Measurements from ENCODE around the gene WNT6.
"Not testable (repeated sequence)": the region's sequence is repeated elsewhere in the genome, so short reads cannot be mapped to it uniquely, and the experiment has no call there.

The WNT6 gene

GRCh38 chr2:218831378-218831990 lies 28.1 kb upstream of the WNT6 start, which contains the start of gene PRKAG3:
Gene PRKAG3, minus strand, starts transcription at chr2:218831803.
- DNase-seq: no peak

GRCh38 chr2:218832081-218832480 lies 27.5 kb upstream of the WNT6 start:
- DNase-seq: no peak

DNA sequence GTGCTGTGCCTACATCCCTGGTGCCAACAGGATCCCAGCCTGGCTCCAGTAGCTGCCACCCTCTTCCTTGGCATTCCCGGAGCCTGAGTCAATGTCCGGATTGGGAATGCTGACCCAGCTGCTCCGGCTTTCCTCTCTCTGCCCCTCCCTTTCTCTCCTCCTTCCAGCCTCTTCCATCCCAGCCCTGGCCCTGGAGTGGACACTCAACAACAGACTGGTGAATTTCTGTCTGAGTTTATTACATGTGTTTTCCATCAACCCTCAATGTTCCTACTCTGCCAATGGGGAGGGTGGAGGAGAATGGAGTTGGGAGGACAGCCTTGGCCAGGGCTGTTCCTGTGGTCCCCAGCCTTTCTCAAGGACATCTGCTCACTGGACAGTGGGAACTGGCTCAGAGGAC lies 27.1 kb upstream of the WNT6 start:
- DNase-seq: no peak

DNA sequence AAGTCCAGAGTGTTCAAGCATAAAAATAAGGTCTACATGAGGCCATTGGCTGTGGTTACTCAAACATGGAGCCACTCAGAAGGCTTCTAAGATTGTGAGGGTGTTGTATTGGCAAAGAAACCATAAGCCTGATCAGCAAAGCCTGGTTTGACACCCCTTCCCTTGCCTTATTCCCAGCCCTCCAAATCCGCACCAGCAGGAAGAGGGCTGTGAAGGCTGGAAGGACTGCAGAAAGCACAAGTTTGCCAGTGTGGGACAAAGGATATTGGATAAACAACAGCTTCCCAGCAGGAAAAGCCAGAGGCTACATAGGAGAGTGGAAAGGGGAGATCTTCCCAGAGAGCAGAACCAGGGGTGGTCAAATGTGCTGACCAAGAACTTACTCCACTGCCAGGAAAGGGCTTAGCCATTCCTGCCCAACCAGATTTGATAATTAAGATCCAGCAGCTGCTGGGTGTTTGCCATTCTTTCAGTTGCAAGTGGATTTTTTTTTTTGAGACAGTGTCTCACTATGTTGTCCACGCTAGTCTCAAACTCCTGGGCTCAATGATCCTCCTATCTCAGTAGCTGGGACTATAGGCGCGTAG lies 26.5 kb upstream of the WNT6 start:
- no peak for DNase-seq

GRCh38 chr2:218834685-218835084 lies 24.9 kb upstream of the WNT6 start:
- no peak for DNase-seq

GRCh38 chr2:218837495-218837894 lies 22.1 kb upstream of the WNT6 start:
- no peak for DNase-seq

GRCh38 chr2:218839430-218839829 lies 20.2 kb upstream of the WNT6 start:
- no peak for DNase-seq

DNA sequence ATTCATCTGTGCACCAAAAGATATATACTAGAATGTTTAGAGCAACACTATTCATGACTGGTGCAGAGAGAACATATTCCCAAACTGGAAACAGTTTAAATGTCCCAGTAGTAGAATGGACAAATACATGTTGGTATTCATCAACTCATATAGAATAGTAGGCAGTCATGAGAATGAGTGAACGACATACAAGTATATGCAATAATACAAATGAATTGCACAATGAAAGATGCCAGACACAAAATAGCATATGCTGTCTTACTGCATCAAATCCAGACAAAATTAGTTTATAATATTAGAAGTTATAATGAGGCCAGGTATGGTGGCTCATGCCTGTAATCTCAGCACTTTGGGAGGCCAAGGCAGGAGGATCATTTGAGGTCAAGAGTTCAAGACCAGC lies 19.7 kb upstream of the WNT6 start:
- no peak for DNase-seq

GRCh38 chr2:218844334-218844733 lies 15.3 kb upstream of the WNT6 start:
- not testable (repeated sequence) for DNase-seq

DNA sequence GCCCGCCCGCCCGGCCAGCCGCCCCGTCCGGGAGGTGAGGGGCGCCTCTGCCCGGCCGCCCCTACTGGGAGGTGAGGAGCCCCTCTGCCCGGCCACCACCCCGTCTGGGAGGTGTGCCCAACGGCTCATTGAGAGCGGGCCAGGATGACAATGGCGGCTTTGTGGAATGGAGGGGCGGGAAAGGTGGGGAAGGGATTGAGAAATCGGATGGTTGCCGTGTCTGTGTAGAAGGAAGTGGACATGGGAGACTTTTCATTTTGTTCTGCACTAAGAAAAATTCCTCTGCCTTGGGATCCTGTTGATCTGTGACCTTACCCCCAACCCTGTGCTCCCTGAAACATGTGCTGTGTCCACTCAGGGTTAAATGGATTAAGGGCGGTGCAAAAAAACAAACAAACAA lies 12.6 kb upstream of the WNT6 start:
- DNase-seq: not testable (repeated sequence)

DNA sequence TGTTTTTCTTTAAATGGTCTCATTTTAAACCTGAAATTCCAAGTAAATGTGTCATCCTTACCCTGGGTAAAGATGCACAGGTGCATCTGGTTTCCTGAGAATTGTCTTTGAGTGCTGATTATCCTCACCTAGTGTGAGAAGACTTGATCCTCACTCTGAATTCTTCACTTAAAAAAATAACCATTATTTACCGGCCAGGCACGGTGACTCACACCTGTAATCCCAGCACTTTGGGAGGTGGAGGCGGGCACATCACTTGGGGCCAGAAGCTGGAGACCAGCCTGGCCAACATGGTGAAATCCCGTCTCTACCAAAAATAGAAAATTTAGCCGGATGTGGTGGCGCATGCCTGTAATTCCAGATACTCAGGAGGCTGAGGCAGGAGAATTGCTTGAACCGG lies 9.9 kb upstream of the WNT6 start:
- no peak for DNase-seq

DNA sequence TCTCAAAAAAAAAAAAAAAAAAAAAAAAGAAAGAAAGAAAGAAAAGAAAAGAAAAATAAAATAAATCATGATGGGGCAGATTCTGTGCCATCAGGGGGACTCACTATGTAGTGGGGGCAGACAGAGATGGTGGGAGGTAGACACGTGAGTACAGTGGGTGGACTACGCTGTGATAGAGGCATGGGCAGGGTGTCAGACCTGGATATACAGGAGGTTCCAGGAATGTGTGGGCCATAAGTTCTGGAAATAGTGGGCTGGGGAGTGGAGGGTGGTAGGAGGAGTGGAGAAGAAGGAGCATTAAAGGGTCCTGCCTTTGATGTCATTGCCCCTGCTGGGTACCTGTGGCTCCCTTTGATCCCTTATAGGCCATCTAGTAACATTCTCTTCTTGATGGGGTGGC lies 8.8 kb upstream of the WNT6 start:
- no peak for DNase-seq

DNA sequence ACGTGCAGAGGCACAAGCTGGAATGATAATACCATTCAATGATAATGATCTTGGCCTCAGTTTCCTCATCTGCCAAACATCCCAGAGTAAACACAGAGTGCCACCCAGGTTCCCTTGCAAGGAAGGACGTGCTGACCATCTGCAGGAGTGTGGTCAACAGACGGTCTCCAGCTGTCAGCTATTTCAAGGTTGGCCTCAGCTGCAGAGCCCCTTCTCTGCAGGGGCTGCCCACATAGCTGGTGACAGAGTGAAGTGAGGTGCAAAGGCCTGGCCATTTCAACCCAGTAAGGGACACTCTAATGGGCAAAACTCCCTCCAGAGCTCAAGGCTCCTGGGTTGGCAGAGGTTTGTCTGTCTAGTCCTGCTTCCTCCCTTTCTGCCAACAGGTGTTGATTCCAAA lies 8.3 kb upstream of the WNT6 start:
- no peak for DNase-seq

DNA sequence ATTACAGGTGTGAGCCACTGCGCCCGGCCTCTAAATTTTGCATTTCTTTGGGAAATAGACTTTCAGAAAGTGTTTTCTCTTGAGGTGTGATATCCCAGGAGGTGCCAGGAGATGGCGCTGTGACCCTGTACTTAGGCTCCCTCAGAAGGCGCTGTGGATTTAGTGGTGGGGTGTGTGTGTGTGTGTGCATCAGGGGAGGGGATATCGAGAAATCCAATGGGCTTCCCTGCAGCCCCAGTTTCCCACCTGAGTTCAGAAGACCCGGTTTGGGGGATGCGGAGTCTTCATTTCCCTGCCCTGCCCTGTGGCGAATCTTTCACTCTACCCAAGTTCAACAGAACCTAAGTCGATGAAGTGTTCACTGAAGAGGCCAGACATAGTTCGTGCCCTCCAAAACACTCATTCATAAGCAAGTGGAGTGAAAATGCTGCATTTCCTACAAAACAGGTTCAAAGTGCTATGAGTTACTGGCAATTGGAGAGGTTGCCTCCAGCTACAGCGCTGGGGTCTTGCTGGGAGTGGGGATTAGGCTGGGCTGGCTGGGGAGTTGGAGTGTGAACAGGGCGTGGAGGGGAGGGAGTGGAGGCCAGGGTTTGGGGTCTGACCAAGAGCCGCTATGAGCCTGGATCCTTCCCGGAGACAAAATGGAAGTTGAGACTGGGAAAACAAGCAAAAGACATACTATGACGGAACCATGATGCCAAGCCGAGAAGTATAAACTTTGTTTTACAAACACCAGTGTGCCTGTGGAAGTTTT lies 6.5 kb upstream of the WNT6 start:
- DNase-seq: peak; percentile 67

DNA sequence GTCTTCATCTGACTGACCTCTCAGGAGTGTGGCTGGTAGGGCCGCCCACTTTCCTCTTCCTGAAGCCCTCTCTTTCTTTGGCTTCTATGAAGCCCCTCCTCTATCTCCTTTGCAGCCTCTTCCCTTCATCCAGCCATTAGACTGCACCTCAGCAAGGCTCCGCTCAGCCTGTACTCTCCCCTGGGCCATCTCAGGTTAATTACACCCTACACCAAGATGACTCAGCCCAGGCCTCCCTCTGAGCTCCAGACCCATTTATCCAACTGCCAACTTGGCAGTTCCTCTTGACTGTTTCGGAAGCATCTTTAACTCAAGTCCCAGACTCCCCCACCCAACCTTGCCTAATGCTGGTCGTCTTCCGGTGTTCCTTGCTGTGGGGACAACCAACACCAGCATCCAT lies 5.8 kb upstream of the WNT6 start:
- DNase-seq: no peak

DNA sequence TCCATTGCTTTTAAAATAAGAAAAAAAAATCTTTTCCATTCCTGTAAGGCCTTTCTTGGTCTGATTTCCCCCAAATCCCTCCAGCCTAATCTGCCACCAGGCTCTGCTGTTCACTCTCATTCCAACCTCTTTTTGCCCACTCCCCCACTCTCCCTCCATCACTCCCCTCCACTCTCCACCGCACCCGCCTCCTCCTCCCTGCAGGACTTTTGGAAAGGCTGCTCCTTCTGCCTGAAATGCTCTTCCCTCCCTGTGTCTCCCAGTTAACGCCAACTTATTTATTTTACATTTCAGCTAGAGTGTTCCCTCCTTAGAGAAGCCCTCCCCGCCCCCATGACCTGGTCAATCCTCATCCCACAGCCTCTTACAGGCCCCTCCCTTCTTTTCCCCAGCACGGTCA lies 4.7 kb upstream of the WNT6 start:
- no peak for DNase-seq

DNA sequence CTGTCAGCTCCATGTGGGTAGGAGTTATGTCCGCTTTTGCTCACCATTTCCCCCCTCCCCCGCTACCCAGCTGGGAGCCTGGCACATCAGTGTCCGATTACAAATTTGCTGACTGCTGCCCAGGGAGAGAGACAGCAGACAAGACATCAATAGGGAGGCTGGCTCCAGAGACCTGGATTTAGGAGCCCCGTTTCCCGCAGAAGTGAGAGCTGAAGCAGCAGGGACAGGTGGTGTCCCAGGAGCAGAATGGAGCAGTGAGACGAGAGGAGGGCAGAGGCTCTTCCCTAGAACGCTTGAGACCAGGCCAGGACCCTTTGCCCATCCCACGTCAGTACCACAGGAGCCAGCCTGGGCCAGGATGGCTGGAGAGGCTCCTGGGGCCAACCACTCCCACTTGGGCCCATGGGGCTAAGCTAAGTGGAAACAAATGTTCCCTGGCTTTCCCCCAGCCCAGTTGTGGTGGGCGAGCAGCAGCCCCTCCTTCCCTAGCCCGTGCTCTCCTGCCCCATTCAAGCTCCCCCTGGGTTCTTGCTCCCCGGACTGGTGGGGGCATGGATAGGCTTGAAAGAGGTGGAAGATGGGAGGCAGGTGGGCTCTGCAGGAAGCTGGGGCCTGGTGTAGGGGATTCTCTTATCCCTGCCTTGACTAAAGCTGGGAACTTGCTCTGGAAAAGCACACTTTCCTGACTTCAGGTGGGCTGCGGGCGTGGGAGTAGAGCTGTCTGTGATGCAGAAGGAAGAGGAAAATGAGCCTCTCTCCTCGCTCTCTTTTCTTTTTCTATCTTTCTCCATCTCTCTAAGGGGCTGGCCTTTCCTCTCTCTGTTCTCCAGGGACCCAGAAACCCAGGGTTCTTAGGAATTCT lies 4.1 kb upstream of the WNT6 start:
- DNase-seq: no peak

- DNase-seq: no peak
These were observed 3.3 kb upstream of the WNT6 start for GRCh38 chr2:218856167-218856895.

GRCh38 chr2:218856896-218857243 lies 2.7 kb upstream of the WNT6 start:
- DNase-seq: no peak

DNA sequence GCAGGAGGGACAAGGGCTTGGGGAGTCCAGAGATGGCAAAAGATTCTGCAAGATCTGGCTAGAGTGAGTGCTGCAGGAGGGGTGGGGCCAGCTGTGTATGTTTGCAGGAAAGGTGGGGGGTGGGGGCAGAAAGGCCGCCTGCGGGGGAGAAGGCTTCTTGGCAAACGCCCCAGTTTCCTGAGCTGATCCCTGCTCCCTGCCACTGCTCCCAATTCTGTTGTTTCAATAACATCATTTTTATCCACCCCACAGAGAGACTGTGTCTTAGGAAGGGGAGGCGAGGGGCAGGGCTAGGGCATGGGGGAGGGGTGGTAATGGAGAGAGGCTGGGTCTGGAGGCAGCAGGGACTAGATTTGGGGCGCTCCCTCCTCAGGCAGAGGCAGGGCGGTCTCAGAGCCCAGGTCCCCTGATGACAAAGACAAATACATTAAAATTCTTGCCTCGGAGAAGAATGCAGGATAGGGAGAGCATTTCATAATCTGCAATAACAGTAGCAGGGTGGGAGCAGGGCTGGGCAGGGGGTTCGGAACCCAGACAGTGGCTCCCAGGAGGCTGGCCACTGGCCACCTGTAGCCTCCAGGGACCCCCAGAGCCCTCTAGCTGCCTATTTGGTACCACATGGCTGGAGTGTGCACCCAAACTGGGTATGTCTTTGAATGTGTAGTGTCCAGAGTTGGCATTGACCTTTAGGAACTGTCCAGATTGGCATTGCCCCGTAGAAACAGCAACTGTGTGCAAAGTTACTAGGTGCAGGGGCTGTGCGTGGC lies 2.1 kb upstream of the WNT6 start:
- no peak for DNase-seq

- no peak for DNase-seq
These were observed 1.5 kb upstream of the WNT6 start for GRCh38 chr2:218858138-218858445.

Data from activated CD4-positive, alpha-beta T cell treated with anti-CD3 and anti-CD28 coated beads, Interleukin-2, Interleukin-6, amounts not matched to agents 100 ng/mL and 50 ng/mL, durations not matched to agents 16 hours and 8 hours (primary cell).